ENCODE data around the gene ARID1B. TPM values are rescaled to one million over a fixed set of nuclear protein-coding genes. Genes with fewer than 3 reads are reported as not detected.

Gene ARID1B
- total RNA-seq, 1 experiment from 2014 or later = 91.7 TPM

GRCh38 chr6:157258878-157259277 lies 481.7 kb downstream of the ARID1B start:
- H3K9me3 ChIP-seq (ENCODE audit: control insufficient read depth, insufficient read depth, low read depth, low read length) = no peaks in the 10 kb centered on the region
- intact Hi-C loops (cut with micrococcal nuclease; ENCODE audit: unreplicated experiment) (no loop called here), in situ Hi-C loops (cut with HindIII; ENCODE audit: low pct_unique_long_range_greater_than_20kb, low sequenced_read_pairs) (no loop called here)
- no peak overlapping the region for H3K27ac ChIP-seq (ENCODE audit: low read length)
- peaks cover 8% of the 10 kb centered on the region; the same call in 1 of the 2 replicates for H3K27me3 ChIP-seq (ENCODE audit: control insufficient read depth, insufficient read depth, low read length)
- no peaks in the 10 kb centered on the region for H3K36me3 ChIP-seq (ENCODE audit: control insufficient read depth, insufficient read depth, low read length)
- no TSS peak for BruUV-seq (replicated peaks)
- no peak overlapping the region for H3K4me3 ChIP-seq (ENCODE audit: low read depth in 2 of 2, low read length in 2 of 2)
- ATAC-seq (no peak), DNase-seq (ENCODE audit: low read depth, low spot score) (no peak)
- CTCF ChIA-PET = no interaction called here
- no peaks in the 10 kb centered on the region for H3K4me1 ChIP-seq (ENCODE audit: control insufficient read depth, insufficient read depth, low read length)
- TF ChIP-seq REST (IDR thresholded peaks at IDR 0.05; ENCODE audit: insufficient read depth in 1 of 2, low read depth in 2 of 2, low read length in 1 of 2) = no peak
- TF ChIP-seq, protein P1, sequence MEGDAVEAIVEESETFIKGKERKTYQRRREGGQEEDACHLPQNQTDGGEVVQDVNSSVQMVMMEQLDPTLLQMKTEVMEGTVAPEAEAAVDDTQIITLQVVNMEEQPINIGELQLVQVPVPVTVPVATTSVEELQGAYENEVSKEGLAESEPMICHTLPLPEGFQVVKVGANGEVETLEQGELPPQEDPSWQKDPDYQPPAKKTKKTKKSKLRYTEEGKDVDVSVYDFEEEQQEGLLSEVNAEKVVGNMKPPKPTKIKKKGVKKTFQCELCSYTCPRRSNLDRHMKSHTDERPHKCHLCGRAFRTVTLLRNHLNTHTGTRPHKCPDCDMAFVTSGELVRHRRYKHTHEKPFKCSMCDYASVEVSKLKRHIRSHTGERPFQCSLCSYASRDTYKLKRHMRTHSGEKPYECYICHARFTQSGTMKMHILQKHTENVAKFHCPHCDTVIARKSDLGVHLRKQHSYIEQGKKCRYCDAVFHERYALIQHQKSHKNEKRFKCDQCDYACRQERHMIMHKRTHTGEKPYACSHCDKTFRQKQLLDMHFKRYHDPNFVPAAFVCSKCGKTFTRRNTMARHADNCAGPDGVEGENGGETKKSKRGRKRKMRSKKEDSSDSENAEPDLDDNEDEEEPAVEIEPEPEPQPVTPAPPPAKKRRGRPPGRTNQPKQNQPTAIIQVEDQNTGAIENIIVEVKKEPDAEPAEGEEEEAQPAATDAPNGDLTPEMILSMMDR (IDR thresholded peaks at IDR 0.05) = no peak
- no peak for TF ChIP-seq POLR2AphosphoS5 (IDR thresholded peaks at IDR 0.05; ENCODE audit: low read depth, low read length)
- no peak for TF ChIP-seq SIN3A (IDR thresholded peaks at IDR 0.05; ENCODE audit: borderline replicate concordance, insufficient read depth, low read depth, low read length)
- no peak for TF ChIP-seq TCF7L2 (IDR thresholded peaks at IDR 0.05; ENCODE audit: low read depth, low read length)
- POLR2A ChIA-PET = no interaction called here

DNA sequence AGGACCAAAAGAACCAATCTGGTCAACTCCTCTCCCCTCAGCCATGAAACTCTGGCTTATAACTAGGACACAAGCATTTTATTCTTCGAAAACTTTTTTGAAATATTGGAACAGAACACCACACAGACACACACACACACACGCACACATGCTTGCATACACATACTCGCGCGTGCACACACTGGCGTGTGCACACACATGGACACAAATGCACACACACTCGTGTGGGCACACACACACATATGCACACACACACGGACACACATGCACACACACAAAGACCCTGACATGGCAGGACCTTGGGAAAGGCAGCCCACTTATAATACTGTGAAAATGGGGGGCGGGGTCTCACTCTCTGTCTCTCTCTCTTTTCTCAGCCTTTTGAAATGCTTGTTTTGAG lies 482.3 kb downstream of the ARID1B start:
- H3K9me3 ChIP-seq (ENCODE audit: control insufficient read depth, insufficient read depth, low read depth, low read length) = no peaks in the 10 kb centered on the region
- ChIA-PET POLR2A (no interaction called here), CTCF (no interaction called here)
- H3K27me3 ChIP-seq (ENCODE audit: control insufficient read depth, insufficient read depth, low read length) = peaks cover 8% of the 10 kb centered on the region; the same call in 1 of the 2 replicates
- DNase-seq (ENCODE audit: low read depth, low spot score) (no peak), ATAC-seq (no peak)
- H3K27ac ChIP-seq (ENCODE audit: low read length) = no peak overlapping the region
- TF ChIP-seq POLR2AphosphoS5 (IDR thresholded peaks at IDR 0.05; ENCODE audit: low read depth, low read length) (no peak), TCF7L2 (IDR thresholded peaks at IDR 0.05; ENCODE audit: low read depth, low read length) (no peak), SIN3A (IDR thresholded peaks at IDR 0.05; ENCODE audit: borderline replicate concordance, insufficient read depth, low read depth, low read length) (no peak), REST (IDR thresholded peaks at IDR 0.05; ENCODE audit: insufficient read depth in 1 of 2, low read depth in 2 of 2, low read length in 1 of 2) (no peak)
- TF ChIP-seq, protein P1 (IDR thresholded peaks at IDR 0.05) = no peak
- H3K4me1 ChIP-seq (ENCODE audit: control insufficient read depth, insufficient read depth, low read length) = no peaks in the 10 kb centered on the region
- intact Hi-C loops (cut with micrococcal nuclease; ENCODE audit: unreplicated experiment) = no loop called here
- no peak overlapping the region for H3K4me3 ChIP-seq (ENCODE audit: low read depth in 2 of 2, low read length in 2 of 2)
- in situ Hi-C loops (cut with HindIII; ENCODE audit: low pct_unique_long_range_greater_than_20kb, low sequenced_read_pairs) = no loop called here
- no TSS peak for BruUV-seq (replicated peaks)
- H3K36me3 ChIP-seq (ENCODE audit: control insufficient read depth, insufficient read depth, low read length) = no peaks in the 10 kb centered on the region

Small RNA genes lying within 50 kb of the gene (microRNA-seq; reads per million reads assigned to microRNA genes)
- gene MIR4466 (ENCODE audit: unreplicated experiment) = not detected
